Epithelial cell of prostate (primary cell): Measurements from ENCODE around the gene SPNS2.
A peak's percentile ranks its signal among the peaks of the same experiment; 100 is the strongest.

Experiments
- DNase-seq: peaks from one replicate; pipeline ENCODE4 v3.0.0-alpha.2; 2011; ENCODE audit warnings: low read depth, low spot score
- H3K27ac ChIP-seq: fragments of 450-650 bp; 2 replicates; pipeline ENCODE4 v1.5.1; 2017; ENCODE audit warnings: mild to moderate bottlenecking

SPNS2 gene

GRCh38 chr17:4501295-4501949 is 2.7 kb downstream of the SPNS2 start:
- DNase-seq = no peak
- H3K27ac ChIP-seq = no peak overlapping the region

- no peak overlapping the region for H3K27ac ChIP-seq
- no peak for DNase-seq
These were observed 3.9 kb downstream of the SPNS2 start for GRCh38 chr17:4502466-4503154.

- DNase-seq = no peak
- no peak overlapping the region for H3K27ac ChIP-seq
These were observed 4.8 kb downstream of the SPNS2 start for GRCh38 chr17:4503283-4504025.

GRCh38 chr17:4504188-4504587 is 5.5 kb downstream of the SPNS2 start:
- DNase-seq = no peak
- peak overlapping the region; percentile 29 for H3K27ac ChIP-seq

GRCh38 chr17:4505187-4505586 is 6.5 kb downstream of the SPNS2 start:
- DNase-seq = no peak
- H3K27ac ChIP-seq = peak overlapping the region; percentile 29

GRCh38 chr17:4506175-4506813 is 7.6 kb downstream of the SPNS2 start:
- no peak for DNase-seq
- H3K27ac ChIP-seq = no peak overlapping the region

- no peak overlapping the region for H3K27ac ChIP-seq
- no peak for DNase-seq
These were observed 8.2 kb downstream of the SPNS2 start for GRCh38 chr17:4506892-4507291.

GRCh38 chr17:4507361-4508111 is 8.9 kb downstream of the SPNS2 start:
- no peak overlapping the region for H3K27ac ChIP-seq
- no peak for DNase-seq

GRCh38 chr17:4508207-4508606 is 9.5 kb downstream of the SPNS2 start:
- DNase-seq = no peak

GRCh38 chr17:4509401-4509800 is 10.7 kb downstream of the SPNS2 start:
- no peak for DNase-seq

More at GRCh38 chr17:4508207-4508606, 9.5 kb downstream of the SPNS2 start:
- no peak overlapping the region for H3K27ac ChIP-seq

GRCh38 chr17:4509923-4510617 is 11.4 kb downstream of the SPNS2 start:
- no peak for DNase-seq
- H3K27ac ChIP-seq = no peak overlapping the region

More at GRCh38 chr17:4509401-4509800, 10.7 kb downstream of the SPNS2 start:
- no peak overlapping the region for H3K27ac ChIP-seq

- no peak for DNase-seq
- no peak overlapping the region for H3K27ac ChIP-seq
These were observed 11.9 kb downstream of the SPNS2 start for GRCh38 chr17:4510618-4510941.

GRCh38 chr17:4511199-4511932 is 12.7 kb downstream of the SPNS2 start:
- H3K27ac ChIP-seq = no peak overlapping the region
- no peak for DNase-seq

GRCh38 chr17:4512156-4513112 is 13.8 kb downstream of the SPNS2 start:
- H3K27ac ChIP-seq = no peak overlapping the region
- DNase-seq = no peak

- peak overlapping the region; percentile 5 for H3K27ac ChIP-seq
- no peak for DNase-seq
These were observed 14.7 kb downstream of the SPNS2 start for GRCh38 chr17:4513113-4514032.

- no peak for DNase-seq
- H3K27ac ChIP-seq = peak overlapping the region; percentile 5
These were observed 15.5 kb downstream of the SPNS2 start for GRCh38 chr17:4514206-4514605.

GRCh38 chr17:4514779-4515178 is 16.1 kb downstream of the SPNS2 start:
- DNase-seq = no peak
- peak overlapping the region; percentile 5 for H3K27ac ChIP-seq
